GM10266 (cell line): ENCODE data around the gene EEPD1.
A peak's percentile ranks its signal among the peaks of the same experiment; 100 is the strongest.

Experiments
- DNase-seq: peaks from one replicate; pipeline ENCODE4 v3.0.0; 2012; ENCODE audit errors: extremely low spot score
- CTCF ChIP-seq: IDR thresholded peaks from 2 replicates; pipeline ENCODE4 v1.5.1; 2012; ENCODE audit warnings: mild to moderate bottlenecking, low read depth; ENCODE audit not compliant: control insufficient read depth, insufficient read depth; ENCODE audit errors: missing control alignments

Gene EEPD1

GRCh38 chr7:36112969-36113368 is 40.1 kb upstream of the EEPD1 start:
- no peak for TF ChIP-seq CTCF
- no peak for DNase-seq

GRCh38 chr7:36114355-36114754 is 38.7 kb upstream of the EEPD1 start:
- TF ChIP-seq CTCF = no peak
- DNase-seq = no peak

GRCh38 chr7:36115448-36116321 is 37.4 kb upstream of the EEPD1 start:
- no peak for TF ChIP-seq CTCF
- peak; percentile 73 for DNase-seq

- TF ChIP-seq CTCF = no peak
- DNase-seq = no peak
Observed at GRCh38 chr7:36116347-36117202, 36.5 kb upstream of the EEPD1 start.

- DNase-seq = no peak
- no peak for TF ChIP-seq CTCF
Observed at GRCh38 chr7:36117203-36117840, 35.7 kb upstream of the EEPD1 start.

GRCh38 chr7:36118344-36118743 is 34.7 kb upstream of the EEPD1 start:
- DNase-seq = no peak
- no peak for TF ChIP-seq CTCF
